ENCODE measurements around the gene LYRM1.

- TF ChIP-seq CTCF (IDR thresholded peaks at IDR 0.05) (no peak), POLR2A (IDR thresholded peaks at IDR 0.05) (no peak)
Measured at GRCh38 chr16:20911361-20911760, 10.8 kb downstream of the LYRM1 start.

Measured in tibial nerve (tissue), 3 donors.